GM23338 (cell line): Measurements from ENCODE around the gene NUMB. TPM values are rescaled to one million over a fixed set of nuclear protein-coding genes. Genes with fewer than 3 reads are reported as not detected.

Experiments
- ATAC-seq: fragments of 200-7000 bp; cut with Tn5 transposase; 3 replicates; pipeline ENCODE4 v1.9.1; 2020
- DNase-seq: peaks from one replicate; pipeline ENCODE4 v3.0.0-alpha.2; 2015; ENCODE audit warnings: low spot score
- H2AFZ ChIP-seq: fragments of 200-600 bp; sonication (generic); 2 replicates; pipeline ENCODE4 v1.8.0; 2016; ENCODE audit warnings: antibody characterized with exemption, mild to moderate bottlenecking, moderate library complexity
- H3F3A ChIP-seq: fragments of 200-600 bp; sonication (generic); replicated peaks from 2 replicates; pipeline ENCODE4 v1.8.0; 2017; ENCODE audit warnings: antibody characterized with exemption, mixed run types, low read depth
- H3K27ac ChIP-seq: fragments of 200-600 bp; sonication (generic); 2 replicates; pipeline ENCODE4 v1.6.1; 2016; ENCODE audit warnings: low read depth
- H3K27me3 ChIP-seq: fragments of 200-600 bp; sonication (generic); 2 replicates; pipeline ENCODE4 v1.8.0; 2016; ENCODE audit warnings: mild to moderate bottlenecking, mixed run types, moderate library complexity; ENCODE audit not compliant: insufficient read depth
- H3K36me3 ChIP-seq: fragments of 200-600 bp; sonication (generic); 2 replicates; pipeline ENCODE4 v1.8.0; 2016; ENCODE audit warnings: mild to moderate bottlenecking; ENCODE audit not compliant: insufficient read depth
- H3K4me1 ChIP-seq: fragments of 200-600 bp; sonication (generic); 2 replicates; pipeline ENCODE4 v1.8.0; 2016; ENCODE audit warnings: mild to moderate bottlenecking, moderate library complexity; ENCODE audit not compliant: insufficient read depth
- H3K4me2 ChIP-seq: fragments of 200-600 bp; sonication (generic); 2 replicates; pipeline ENCODE4 v1.7.1; 2017; ENCODE audit warnings: mixed run types
- H3K4me3 ChIP-seq: fragments of 200-600 bp; sonication (generic); 2 replicates; pipeline ENCODE4 v1.6.1; 2016; ENCODE audit warnings: mixed run types
- H3K79me2 ChIP-seq: fragments of 200-600 bp; sonication (generic); replicated peaks from 2 replicates; pipeline ENCODE4 v1.8.0; 2017; ENCODE audit warnings: mild to moderate bottlenecking; ENCODE audit not compliant: insufficient read depth
- H3K9me2 ChIP-seq: fragments of 200-600 bp; sonication (generic); 2 replicates; pipeline ENCODE4 v1.8.0; 2017; ENCODE audit not compliant: insufficient read depth
- H4K20me1 ChIP-seq: fragments of 200-600 bp; sonication (generic); replicated peaks from 2 replicates; pipeline ENCODE4 v1.8.0; 2017; ENCODE audit warnings: mild to moderate bottlenecking; ENCODE audit not compliant: insufficient read depth
- H3K27ac Mint-ChIP-seq: 2 replicates; pipeline ENCODE4 v1.8.0; 2020; ENCODE audit warnings: inconsistent platforms, mild to moderate bottlenecking, moderate library complexity, mixed read lengths
- H3K27me3 Mint-ChIP-seq: 3 replicates; pipeline ENCODE4 v1.8.0; 2022; ENCODE audit warnings: low read depth, mild to moderate bottlenecking, moderate library complexity, mixed read lengths, inconsistent platforms; ENCODE audit not compliant: insufficient read depth, poor library complexity
- H3K36me3 Mint-ChIP-seq: 3 replicates; pipeline ENCODE4 v1.8.0; 2021; ENCODE audit warnings: low read depth, mild to moderate bottlenecking, inconsistent platforms, moderate library complexity, mixed read lengths
- H3K4me1 Mint-ChIP-seq: 3 replicates; pipeline ENCODE4 v1.8.0; 2020; ENCODE audit warnings: mild to moderate bottlenecking, inconsistent platforms, mixed read lengths
- H3K4me3 Mint-ChIP-seq: 3 replicates; pipeline ENCODE4 v1.8.0; 2021; ENCODE audit warnings: moderate library complexity, mild to moderate bottlenecking, inconsistent platforms, mixed read lengths
- H3K9me3 Mint-ChIP-seq: 3 replicates; pipeline ENCODE4 v1.8.0; 2020; ENCODE audit warnings: moderate library complexity, mild to moderate bottlenecking, inconsistent platforms, mixed read lengths
- CREB1 ChIP-seq: fragments of 250-450 bp; sonication (Bioruptor Pico); IDR thresholded peaks from 2 replicates; pipeline ENCODE4 v1.5.0; 2020; ENCODE audit warnings: low read depth, mild to moderate bottlenecking, moderate library complexity
- EZH2 ChIP-seq: fragments of 200-600 bp; sonication (generic); IDR thresholded peaks from one replicate; pipeline ENCODE4 v1.8.0; 2017; ENCODE audit warnings: antibody characterized with exemption, mild to moderate bottlenecking, low read depth; ENCODE audit not compliant: unreplicated experiment
- EZH2phosphoT487 ChIP-seq: fragments of 200-600 bp; sonication (generic); IDR thresholded peaks from one replicate; pipeline ENCODE4 v1.8.1; 2018; ENCODE audit warnings: antibody characterized with exemption; ENCODE audit not compliant: unreplicated experiment
- JUNB ChIP-seq: IDR thresholded peaks from one replicate; pipeline ENCODE4 v1.6.1; 2016; ENCODE audit warnings: antibody characterized with exemption; ENCODE audit not compliant: unreplicated experiment
- NANOG ChIP-seq: IDR thresholded peaks from 2 replicates; pipeline ENCODE4 v1.6.1; 2016; ENCODE audit warnings: antibody characterized with exemption, borderline replicate concordance
- POLR2AphosphoS5 ChIP-seq: IDR thresholded peaks from 2 replicates; pipeline ENCODE4 v1.6.1; 2016; ENCODE audit warnings: antibody characterized with exemption, low read depth
- STAT1 ChIP-seq: IDR thresholded peaks from one replicate; pipeline ENCODE4 v1.6.1; 2016; ENCODE audit warnings: antibody characterized with exemption; ENCODE audit not compliant: unreplicated experiment
- ZNF114 ChIP-seq: fragments of 250-450 bp; sonication (Bioruptor Pico); IDR thresholded peaks from 2 replicates; pipeline ENCODE4 v1.5.0; 2020; ENCODE audit warnings: mild to moderate bottlenecking, moderate library complexity
- ZNF331 ChIP-seq: fragments of 250-450 bp; sonication (Bioruptor Pico); IDR thresholded peaks from 2 replicates; pipeline ENCODE4 v1.5.0; 2020; ENCODE audit warnings: low read depth, mild to moderate bottlenecking, moderate library complexity
- polyA plus RNA-seq: library from polyadenylated mRNA; unstranded; fragments of >200 nt; fragmentation: Nextera tagmentation; extraction: Ambion mirVana; gene quantifications from 2 replicates; pipeline ENCODE4 v1.2.1, GENCODE V29; 2016
- total RNA-seq: library from RNA; depleted of rRNA; stranded (reverse); fragments of >200 nt; shearing (Covaris generic); gene quantifications from 2 replicates; pipeline ENCODE4 v1.2.3, GENCODE V29; 2014
- TF ChIP-seq, protein P1 (sequence below): fragments of 250-450 bp; sonication (Bioruptor Pico); IDR thresholded peaks from 2 replicates; pipeline ENCODE4 v1.5.0; 2020; ENCODE audit warnings: mild to moderate bottlenecking, moderate library complexity
- TF ChIP-seq, protein P2 (sequence below): IDR thresholded peaks from 2 replicates; pipeline ENCODE4 v1.6.1; 2016; ENCODE audit warnings: antibody characterized with exemption
- TF ChIP-seq, protein P3 (sequence below), 2 experiments: fragments of 200-600 bp in 1 of 2; sonication (generic) in 1 of 2; conservative IDR thresholded peaks; 2 replicates each; pipeline versions ENCODE4 v1.5.1 to v1.6.1; 2016 to 2017; ENCODE audit warnings: antibody characterized with exemption in 2 of 2, low read depth in 2 of 2, mild to moderate bottlenecking in 2 of 2, moderate library complexity in 1 of 2
- TF ChIP-seq, protein P4 (sequence below): IDR thresholded peaks from one replicate; pipeline ENCODE4 v1.6.1; 2018; ENCODE audit warnings: antibody characterized with exemption; ENCODE audit not compliant: unreplicated experiment

The NUMB gene
- total and polyA plus RNA-seq, 2 experiments from 2014 or later = 32.1 to 36.7 TPM

DNA sequence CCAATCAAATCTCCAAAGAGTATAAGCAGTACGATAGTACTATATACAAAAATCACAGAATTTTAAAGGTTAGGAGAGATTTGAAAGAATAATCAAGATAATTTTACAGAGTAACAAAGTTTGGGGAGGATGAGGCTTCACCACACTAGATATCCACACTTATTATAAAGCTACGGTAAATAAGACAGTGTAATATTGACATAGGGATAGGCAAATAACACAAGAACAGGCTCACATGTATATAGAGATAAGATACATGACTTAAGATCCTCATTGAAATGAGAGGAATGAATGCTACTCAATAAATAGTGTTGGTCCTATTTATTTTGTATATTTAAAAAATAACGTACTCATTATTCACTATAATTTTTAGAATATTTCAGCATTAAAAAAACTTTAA, 26.2 kb downstream of the NUMB start:
- Histone ChIP-seq H3K4me2 (no peak overlapping the region), H3K27me3 (no peaks in the 10 kb centered on the region), H3K36me3 (no peaks in the 10 kb centered on the region), H3K79me2 (peaks cover 95% of the 10 kb centered on the region), H2AFZ (no peak overlapping the region), H3K4me3 (no peak overlapping the region), H3F3A (no peaks in the 10 kb centered on the region), H4K20me1 (peaks cover 36% of the 10 kb centered on the region), H3K9me2 (no peaks in the 10 kb centered on the region), H3K27ac (no peak overlapping the region), H3K4me1 (no peaks in the 10 kb centered on the region)
- TF ChIP-seq, protein P1, sequence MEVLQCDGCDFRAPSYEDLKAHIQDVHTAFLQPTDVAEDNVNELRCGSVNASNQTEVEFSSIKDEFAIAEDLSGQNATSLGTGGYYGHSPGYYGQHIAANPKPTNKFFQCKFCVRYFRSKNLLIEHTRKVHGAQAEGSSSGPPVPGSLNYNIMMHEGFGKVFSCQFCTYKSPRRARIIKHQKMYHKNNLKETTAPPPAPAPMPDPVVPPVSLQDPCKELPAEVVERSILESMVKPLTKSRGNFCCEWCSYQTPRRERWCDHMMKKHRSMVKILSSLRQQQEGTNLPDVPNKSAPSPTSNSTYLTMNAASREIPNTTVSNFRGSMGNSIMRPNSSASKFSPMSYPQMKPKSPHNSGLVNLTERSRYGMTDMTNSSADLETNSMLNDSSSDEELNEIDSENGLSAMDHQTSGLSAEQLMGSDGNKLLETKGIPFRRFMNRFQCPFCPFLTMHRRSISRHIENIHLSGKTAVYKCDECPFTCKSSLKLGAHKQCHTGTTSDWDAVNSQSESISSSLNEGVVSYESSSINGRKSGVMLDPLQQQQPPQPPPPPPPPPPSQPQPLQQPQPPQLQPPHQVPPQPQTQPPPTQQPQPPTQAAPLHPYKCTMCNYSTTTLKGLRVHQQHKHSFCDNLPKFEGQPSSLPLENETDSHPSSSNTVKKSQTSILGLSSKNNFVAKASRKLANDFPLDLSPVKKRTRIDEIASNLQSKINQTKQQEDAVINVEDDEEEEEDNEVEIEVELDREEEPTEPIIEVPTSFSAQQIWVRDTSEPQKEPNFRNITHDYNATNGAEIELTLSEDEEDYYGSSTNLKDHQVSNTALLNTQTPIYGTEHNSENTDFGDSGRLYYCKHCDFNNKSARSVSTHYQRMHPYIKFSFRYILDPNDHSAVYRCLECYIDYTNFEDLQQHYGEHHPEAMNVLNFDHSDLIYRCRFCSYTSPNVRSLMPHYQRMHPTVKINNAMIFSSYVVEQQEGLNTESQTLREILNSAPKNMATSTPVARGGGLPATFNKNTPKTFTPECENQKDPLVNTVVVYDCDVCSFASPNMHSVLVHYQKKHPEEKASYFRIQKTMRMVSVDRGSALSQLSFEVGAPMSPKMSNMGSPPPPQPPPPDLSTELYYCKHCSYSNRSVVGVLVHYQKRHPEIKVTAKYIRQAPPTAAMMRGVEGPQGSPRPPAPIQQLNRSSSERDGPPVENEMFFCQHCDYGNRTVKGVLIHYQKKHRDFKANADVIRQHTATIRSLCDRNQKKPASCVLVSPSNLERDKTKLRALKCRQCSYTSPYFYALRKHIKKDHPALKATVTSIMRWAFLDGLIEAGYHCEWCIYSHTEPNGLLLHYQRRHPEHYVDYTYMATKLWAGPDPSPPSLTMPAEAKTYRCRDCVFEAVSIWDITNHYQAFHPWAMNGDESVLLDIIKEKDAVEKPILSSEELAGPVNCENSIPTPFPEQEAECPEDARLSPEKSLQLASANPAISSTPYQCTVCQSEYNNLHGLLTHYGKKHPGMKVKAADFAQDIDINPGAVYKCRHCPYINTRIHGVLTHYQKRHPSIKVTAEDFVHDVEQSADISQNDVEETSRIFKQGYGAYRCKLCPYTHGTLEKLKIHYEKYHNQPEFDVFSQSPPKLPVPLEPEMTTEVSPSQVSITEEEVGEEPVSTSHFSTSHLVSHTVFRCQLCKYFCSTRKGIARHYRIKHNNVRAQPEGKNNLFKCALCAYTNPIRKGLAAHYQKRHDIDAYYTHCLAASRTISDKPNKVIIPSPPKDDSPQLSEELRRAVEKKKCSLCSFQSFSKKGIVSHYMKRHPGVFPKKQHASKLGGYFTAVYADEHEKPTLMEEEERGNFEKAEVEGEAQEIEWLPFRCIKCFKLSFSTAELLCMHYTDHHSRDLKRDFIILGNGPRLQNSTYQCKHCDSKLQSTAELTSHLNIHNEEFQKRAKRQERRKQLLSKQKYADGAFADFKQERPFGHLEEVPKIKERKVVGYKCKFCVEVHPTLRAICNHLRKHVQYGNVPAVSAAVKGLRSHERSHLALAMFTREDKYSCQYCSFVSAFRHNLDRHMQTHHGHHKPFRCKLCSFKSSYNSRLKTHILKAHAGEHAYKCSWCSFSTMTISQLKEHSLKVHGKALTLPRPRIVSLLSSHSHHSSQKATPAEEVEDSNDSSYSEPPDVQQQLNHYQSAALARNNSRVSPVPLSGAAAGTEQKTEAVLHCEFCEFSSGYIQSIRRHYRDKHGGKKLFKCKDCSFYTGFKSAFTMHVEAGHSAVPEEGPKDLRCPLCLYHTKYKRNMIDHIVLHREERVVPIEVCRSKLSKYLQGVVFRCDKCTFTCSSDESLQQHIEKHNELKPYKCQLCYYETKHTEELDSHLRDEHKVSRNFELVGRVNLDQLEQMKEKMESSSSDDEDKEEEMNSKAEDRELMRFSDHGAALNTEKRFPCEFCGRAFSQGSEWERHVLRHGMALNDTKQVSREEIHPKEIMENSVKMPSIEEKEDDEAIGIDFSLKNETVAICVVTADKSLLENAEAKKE (CRISPR knock-in tag) = no peak
- TF ChIP-seq, protein P2, sequence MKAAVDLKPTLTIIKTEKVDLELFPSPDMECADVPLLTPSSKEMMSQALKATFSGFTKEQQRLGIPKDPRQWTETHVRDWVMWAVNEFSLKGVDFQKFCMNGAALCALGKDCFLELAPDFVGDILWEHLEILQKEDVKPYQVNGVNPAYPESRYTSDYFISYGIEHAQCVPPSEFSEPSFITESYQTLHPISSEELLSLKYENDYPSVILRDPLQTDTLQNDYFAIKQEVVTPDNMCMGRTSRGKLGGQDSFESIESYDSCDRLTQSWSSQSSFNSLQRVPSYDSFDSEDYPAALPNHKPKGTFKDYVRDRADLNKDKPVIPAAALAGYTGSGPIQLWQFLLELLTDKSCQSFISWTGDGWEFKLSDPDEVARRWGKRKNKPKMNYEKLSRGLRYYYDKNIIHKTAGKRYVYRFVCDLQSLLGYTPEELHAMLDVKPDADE = no peak
- TF ChIP-seq ZNF331 (CRISPR knock-in tag) (no peak), EZH2phosphoT487 (no peak), POLR2AphosphoS5 (no peak), JUNB (no peak), ZNF114 (CRISPR knock-in tag) (no peak), CREB1 (no peak), EZH2 (no peak), NANOG (no peak), STAT1 (no peak)
- TF ChIP-seq, protein P3, sequence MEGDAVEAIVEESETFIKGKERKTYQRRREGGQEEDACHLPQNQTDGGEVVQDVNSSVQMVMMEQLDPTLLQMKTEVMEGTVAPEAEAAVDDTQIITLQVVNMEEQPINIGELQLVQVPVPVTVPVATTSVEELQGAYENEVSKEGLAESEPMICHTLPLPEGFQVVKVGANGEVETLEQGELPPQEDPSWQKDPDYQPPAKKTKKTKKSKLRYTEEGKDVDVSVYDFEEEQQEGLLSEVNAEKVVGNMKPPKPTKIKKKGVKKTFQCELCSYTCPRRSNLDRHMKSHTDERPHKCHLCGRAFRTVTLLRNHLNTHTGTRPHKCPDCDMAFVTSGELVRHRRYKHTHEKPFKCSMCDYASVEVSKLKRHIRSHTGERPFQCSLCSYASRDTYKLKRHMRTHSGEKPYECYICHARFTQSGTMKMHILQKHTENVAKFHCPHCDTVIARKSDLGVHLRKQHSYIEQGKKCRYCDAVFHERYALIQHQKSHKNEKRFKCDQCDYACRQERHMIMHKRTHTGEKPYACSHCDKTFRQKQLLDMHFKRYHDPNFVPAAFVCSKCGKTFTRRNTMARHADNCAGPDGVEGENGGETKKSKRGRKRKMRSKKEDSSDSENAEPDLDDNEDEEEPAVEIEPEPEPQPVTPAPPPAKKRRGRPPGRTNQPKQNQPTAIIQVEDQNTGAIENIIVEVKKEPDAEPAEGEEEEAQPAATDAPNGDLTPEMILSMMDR (conservative IDR thresholded peaks at IDR 0.05; ENCODE audit: low read depth in 2 of 2) = no peak
- TF ChIP-seq, protein P4, sequence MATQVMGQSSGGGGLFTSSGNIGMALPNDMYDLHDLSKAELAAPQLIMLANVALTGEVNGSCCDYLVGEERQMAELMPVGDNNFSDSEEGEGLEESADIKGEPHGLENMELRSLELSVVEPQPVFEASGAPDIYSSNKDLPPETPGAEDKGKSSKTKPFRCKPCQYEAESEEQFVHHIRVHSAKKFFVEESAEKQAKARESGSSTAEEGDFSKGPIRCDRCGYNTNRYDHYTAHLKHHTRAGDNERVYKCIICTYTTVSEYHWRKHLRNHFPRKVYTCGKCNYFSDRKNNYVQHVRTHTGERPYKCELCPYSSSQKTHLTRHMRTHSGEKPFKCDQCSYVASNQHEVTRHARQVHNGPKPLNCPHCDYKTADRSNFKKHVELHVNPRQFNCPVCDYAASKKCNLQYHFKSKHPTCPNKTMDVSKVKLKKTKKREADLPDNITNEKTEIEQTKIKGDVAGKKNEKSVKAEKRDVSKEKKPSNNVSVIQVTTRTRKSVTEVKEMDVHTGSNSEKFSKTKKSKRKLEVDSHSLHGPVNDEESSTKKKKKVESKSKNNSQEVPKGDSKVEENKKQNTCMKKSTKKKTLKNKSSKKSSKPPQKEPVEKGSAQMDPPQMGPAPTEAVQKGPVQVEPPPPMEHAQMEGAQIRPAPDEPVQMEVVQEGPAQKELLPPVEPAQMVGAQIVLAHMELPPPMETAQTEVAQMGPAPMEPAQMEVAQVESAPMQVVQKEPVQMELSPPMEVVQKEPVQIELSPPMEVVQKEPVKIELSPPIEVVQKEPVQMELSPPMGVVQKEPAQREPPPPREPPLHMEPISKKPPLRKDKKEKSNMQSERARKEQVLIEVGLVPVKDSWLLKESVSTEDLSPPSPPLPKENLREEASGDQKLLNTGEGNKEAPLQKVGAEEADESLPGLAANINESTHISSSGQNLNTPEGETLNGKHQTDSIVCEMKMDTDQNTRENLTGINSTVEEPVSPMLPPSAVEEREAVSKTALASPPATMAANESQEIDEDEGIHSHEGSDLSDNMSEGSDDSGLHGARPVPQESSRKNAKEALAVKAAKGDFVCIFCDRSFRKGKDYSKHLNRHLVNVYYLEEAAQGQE = no peak
- ATAC-seq = no peak
- H3K27ac Mint-ChIP-seq = no peak overlapping the region
- H3K36me3 Mint-ChIP-seq = no peaks in the 10 kb centered on the region
- DNase-seq = no peak
- peaks cover 5% of the 10 kb centered on the region; the same call in 1 of the 3 replicates for H3K4me1 Mint-ChIP-seq
- no peaks in the 10 kb centered on the region for H3K27me3 Mint-ChIP-seq
- H3K4me3 Mint-ChIP-seq = no peak overlapping the region
- H3K9me3 Mint-ChIP-seq = no peaks in the 10 kb centered on the region
